AML-193 (cell line): ENCODE measurements around the gene FAU.
A peak's percentile ranks its signal among the peaks of the same experiment; 100 is the strongest.

ENCODE experiments used
- DNase-seq, 2 experiments: peaks; one replicate each; lab custom pipeline; 2025; lab: John Stamatoyannopoulos, UW

FAU gene

DNA sequence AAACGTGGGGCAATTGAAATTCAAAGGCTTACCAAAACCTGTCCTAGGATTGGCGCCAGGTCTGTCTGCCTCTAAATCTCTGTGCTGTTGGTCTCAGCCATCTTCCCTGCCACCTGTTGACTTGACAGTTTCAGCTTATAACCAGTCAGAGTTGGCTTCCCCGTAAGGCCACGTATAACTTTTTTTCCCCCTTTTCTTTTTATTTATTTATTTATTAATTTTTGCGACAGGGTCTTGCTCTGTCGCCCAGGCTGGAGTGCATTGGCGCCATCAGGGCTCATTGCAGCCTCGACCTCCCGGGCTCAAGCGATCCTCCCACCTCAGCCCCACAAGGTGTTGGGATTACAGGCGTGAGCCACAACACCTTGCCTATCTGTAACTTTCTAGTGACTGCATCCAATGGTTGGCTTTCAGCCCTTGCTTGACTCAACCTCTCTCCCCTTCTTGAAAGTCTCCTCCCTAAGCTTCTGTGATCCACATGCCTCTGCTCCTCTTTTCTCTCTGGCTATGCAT lies 13.8 kb upstream of the FAU start:
- no peak for DNase-seq

DNA sequence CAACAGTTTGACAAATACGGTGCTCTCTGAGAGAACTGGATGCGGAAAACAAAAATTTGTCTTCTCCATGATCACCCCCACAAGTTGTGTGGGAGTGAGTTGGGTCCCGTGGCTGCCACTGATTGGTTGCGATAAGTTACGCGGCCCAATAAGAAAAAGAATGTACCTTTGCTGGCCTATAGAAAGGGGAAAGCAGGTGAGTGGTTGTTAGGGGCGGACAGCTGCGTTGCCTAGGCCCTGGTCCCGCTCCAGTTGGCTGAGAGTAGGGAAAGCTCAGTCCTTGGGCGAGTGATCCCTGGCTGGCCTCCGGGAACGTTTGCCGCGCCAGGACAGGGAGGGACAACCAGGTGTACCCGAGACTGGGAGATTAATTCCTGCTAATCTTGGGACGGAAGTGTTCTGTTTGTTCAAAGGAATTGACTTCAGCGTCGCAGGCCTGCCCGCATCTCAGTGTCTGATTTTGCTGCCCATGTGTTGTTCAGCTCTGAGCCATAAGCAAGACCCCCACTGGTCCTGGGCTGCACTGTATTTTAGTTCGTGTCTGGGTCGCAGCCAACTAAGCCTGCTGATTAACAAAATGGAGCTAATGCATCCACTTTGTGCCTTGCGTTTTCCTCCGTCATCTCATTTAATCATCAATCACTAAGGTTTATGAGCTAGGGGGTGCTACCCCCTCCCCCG lies 13.2 kb upstream of the FAU start:
- peak; percentile 95 to 96 for DNase-seq

GRCh38 chr11:65134240-65134951 lies 12.5 kb upstream of the FAU start, which contains the start of gene SYVN1:
TSS of gene SYVN1 (minus strand) at chr11:65134519. CDS start at chr11:65133601, 918 bp downstream.
- peak; percentile 80 to 85 for DNase-seq

DNA sequence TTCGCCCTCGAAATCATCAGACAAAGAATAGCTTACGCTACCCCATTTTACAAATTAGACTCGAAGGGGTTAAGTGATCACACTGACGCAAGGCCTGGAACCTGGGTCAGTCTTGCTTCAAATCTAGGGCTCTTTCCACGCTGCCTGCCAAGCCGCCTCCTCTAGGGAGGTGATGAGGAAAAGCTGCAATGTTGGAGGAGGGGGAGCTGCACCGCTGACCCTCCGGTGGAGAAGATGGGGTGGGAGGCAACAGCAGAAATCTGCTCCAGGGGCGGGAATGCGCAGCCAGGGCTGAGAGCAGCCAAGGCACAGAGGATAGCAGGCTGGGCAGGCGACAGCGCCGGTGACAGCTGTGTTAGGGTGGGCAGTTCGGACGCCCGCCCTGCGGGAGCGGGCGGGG lies 11.8 kb upstream of the FAU start:
- DNase-seq = no peak

DNA sequence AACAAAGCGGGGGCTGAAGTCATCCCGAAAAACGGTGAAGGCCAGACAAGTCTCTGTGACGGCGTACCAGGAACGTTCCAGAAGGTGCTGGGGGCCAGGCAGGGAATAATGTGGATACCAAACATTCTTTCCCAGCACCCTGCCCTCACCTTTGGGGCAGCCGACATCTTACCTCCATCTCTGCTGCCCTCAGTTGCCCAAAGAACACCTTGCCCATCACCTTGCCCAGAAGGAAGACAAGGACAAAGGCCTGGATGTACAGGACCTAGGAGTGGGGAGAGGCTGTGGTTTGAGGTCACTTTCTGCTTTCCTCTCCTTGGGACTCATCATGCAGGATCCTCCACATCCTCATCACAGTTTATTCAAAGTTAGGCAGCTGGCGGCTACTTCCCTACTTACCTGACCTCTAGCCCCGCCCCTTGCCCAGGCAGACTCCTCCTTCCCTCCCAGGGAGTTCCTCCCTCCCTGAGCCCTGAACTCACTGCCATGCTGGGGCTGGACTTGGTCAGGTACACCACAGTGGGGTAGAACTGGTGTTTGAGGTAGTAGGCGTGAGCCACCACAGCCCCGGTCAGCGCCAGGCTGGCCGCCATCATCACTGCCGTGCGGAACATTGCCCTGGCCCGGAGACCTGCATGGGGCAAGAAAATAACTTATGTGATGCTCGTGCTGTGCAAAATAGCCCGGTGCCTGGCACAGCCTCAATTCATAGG lies 11.2 kb upstream of the FAU start:
- peak; percentile 8 to 10 for DNase-seq

- DNase-seq = no peak
Measured at GRCh38 chr11:65132238-65132987, 10.5 kb upstream of the FAU start.

DNA sequence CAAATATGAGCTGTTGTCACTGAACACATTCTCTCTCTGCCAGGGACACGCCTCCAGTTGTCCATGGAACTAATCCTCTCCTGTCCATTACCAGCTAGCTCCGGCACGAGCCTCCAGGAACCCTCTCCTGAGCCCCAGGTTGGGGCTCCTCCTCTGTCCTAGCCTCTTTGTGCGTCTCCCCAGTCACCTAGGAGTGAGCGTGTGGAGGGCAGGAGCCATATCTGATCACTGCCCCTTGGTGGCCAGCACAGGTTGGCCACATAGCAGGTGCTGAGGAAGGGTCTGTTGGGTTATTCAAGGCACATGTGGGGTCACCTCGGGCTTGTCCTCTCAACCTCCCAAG lies 9.9 kb upstream of the FAU start:
- no peak for DNase-seq

GRCh38 chr11:65131417-65131776 lies 9.5 kb upstream of the FAU start:
- no peak for DNase-seq

GRCh38 chr11:65130631-65131416 lies 8.9 kb upstream of the FAU start:
- DNase-seq = no peak

- no peak for DNase-seq
Measured at GRCh38 chr11:65129649-65130441, 7.9 kb upstream of the FAU start.

GRCh38 chr11:65128182-65129145 lies 6.5 kb upstream of the FAU start:
- no peak for DNase-seq

- no peak for DNase-seq
Measured at GRCh38 chr11:65127473-65128181, 5.7 kb upstream of the FAU start.

- DNase-seq = no peak
Measured at GRCh38 chr11:65126624-65127274, 4.8 kb upstream of the FAU start.

DNA sequence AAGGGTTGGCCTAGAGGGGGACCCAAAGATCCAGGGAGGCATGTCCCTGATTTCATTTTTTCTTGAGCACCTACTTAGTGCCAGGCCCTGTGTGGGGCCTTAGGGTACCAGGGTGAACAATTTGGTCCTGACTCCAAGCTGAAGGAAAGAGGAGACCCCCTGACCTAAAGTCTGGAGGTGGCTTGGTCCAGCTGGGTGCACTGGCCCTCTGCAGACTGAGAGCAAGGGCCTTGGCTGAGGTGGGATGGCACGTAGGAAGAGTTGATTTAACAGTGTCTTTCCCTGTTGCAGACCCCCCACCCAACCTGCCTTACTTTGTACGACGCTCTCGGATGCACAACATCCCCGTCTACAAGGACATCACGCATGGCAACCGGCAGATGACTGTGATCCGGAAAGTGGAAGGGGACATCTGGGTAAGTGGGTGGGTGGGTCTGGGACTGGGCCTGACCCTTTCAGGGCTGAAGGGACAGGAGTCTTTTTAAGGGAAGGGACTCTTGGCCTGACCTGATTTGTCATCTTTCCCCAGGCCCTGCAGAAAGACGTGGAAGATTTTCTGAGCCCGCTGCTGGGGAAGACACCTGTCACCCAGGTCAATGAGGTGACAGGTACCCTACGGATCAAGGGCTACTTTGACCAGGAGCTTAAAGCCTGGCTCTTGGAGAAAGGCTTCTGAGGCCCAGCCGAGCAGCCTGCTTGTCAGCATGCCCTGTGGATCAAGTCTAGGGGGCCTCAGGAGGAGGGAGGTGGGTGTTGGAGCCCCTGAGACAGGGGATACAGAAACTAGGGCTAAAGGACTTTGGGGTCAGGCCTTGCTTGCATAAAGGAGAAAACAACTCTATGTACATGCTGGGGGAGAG lies 3.5 kb upstream of the FAU start:
- no peak for DNase-seq

DNA sequence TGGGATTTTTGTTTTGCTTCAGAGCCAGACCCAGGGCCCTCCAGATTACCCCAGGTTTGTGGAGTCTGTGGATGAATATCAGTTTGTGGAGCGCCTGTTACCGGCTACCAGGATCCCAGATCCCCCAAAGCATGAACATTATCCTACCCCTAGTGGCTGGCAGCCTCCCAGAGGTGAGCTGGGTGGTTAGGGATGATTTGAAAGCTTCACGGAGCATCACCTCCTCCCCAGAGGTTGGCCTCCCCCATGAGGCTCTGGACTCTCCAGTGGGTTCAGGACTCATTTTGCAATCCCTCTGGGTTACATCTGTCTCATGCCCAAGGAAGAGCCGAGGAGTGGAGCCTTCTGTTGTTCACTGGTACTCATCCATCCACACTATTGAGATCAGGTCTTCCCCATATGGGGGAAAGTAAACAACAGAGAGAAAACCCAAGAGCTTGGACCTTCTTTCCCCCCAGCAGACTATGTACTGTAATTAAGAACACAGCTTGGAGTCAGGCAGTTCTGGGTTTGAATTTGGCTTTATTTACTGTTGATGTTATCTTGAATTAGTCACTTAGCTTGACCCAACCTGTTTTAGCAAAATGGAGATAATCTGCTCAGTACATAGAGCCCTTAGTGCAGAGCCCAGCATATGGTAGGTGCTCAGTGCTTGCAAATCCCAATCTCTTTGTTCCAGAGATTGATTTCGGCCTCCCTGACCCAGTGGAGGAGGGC lies 2.7 kb upstream of the FAU start:
- DNase-seq = no peak

DNA sequence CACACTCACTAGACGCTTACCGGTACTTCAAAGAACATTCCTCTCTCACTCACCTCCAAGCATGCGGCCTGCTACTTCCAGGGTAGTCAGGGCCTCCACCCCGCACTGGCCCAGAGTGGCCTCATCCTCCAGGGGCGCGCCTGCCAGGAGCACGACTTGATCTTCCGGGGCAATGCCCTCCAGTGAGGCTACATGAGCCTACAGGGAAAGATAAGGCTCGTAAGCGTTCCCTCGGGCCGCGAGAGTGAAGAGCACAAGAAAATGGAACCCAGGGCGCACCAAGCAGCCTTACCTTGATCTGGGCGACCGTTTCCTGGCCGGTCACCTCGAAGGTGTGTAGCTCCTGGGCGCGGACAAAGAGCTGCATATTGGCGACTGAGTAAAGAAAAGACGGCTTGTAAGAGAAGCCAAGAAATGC lies 478 bp downstream of the FAU start:
- peak in 1 of 2 experiments; percentile 6 for DNase-seq

DNA sequence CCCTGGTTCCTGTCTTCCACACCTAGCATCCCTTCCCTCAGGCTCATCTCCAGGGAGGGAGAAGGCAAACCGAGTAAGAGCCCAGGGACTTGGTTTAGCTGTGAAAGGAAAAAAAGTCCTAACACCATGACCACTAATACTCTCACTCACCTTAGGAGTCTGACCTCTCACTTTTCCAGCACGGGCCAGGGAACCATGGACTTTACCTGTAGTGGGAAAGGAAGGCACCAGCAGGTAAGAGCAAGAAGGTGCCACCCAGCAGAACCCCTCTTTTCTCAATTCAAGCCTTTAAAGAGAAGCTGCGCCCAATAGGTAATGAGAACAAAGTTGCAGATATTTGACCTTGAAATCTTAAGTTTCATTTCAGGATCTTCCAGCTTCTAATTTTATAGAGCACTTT lies 1.1 kb downstream of the FAU start:
- no peak for DNase-seq
